GM12878 (cell line): ENCODE data around the gene FCGR1A. TPM values are rescaled to one million over a fixed set of nuclear protein-coding genes. Genes with fewer than 3 reads are reported as not detected.

Experiments
- polyA plus RNA-seq, 11 experiments: library from polyadenylated mRNA; depleted of rRNA in 4 of 11; unstranded in 6 of 11; stranded (reverse) in 5 of 11; fragments of >200 nt; fragmentation: Nextera tagmentation in 4 of 11; fragmentation: Illumina TruSeq in 1 of 11; extraction: Ambion mirVana in 4 of 11; extraction: Trizol in 1 of 11; gene quantifications; 1 replicate in 1 of 11; 2 replicates in 10 of 11; pipeline versions ENCODE4 v1.2.1 to v1.2.3, GENCODE V29; 2011 to 2016; ENCODE audit warnings: inconsistent platforms in 2 of 11, missing spikeins in 2 of 11, low read depth in 1 of 11
- total RNA-seq, 4 experiments: library from RNA; depleted of rRNA in 3 of 4; stranded (reverse); fragments of >200 nt in 3 of 4; fragmentation: Illumina TruSeq in 1 of 4; extraction: Trizol in 1 of 4; gene quantifications; 2 replicates each; pipeline versions ENCODE4 v1.2.1 to v1.2.3, GENCODE V29; 2013 to 2021

Gene FCGR1A
- total and polyA plus RNA-seq, 10 of the 15 experiments (the other 5 are each of a cell fraction or from before 2014, with no cell fraction given), result not detected

Other genes starting within 250 kb of the FCGR1A start
- gene PPIAL4C, start 198.8 kb upstream of the FCGR1A start, total RNA-seq (2014; rRNA removed), result not detected in 2 replicates
- gene PPIAL4C, start 198.8 kb upstream of the FCGR1A start, total RNA-seq (2014; rRNA removed; fragmentation: Illumina TruSeq; extraction: Trizol), result not detected in 2 replicates
- gene PPIAL4C, start 198.8 kb upstream of the FCGR1A start, total RNA-seq (2021), result 0.62 TPM in 1 of 2 replicates, not detected in the other
- gene PPIAL4C, start 198.8 kb upstream of the FCGR1A start, polyA plus RNA-seq (2011; rRNA removed), result not detected in 2 replicates
- not detected in 2 replicates for gene PPIAL4C, start 198.8 kb upstream of the FCGR1A start, polyA plus RNA-seq (2014; fragmentation: Illumina TruSeq; extraction: Trizol)
- not detected for gene PPIAL4C, start 198.8 kb upstream of the FCGR1A start, polyA plus RNA-seq (2014; fragmentation: Nextera tagmentation; extraction: Ambion mirVana)
- gene PPIAL4C, start 198.8 kb upstream of the FCGR1A start, polyA plus RNA-seq (2014; rRNA removed), result not detected in 2 replicates
- under 1 TPM; 0.44 to 0.53 TPM for gene PPIAL4C, start 198.8 kb upstream of the FCGR1A start, polyA plus RNA-seq (2016; fragmentation: Nextera tagmentation; extraction: Ambion mirVana)
- 11.7 and 16.0 TPM in 2 replicates for gene BOLA1, start 116.9 kb downstream of the FCGR1A start, total RNA-seq (2014; rRNA removed)
- gene BOLA1, start 116.9 kb downstream of the FCGR1A start, total RNA-seq (2014; rRNA removed; fragmentation: Illumina TruSeq; extraction: Trizol), result 7.0 and 7.5 TPM in 2 replicates
- 12.8 and 15.1 TPM in 2 replicates for gene BOLA1, start 116.9 kb downstream of the FCGR1A start, total RNA-seq (2021)
- 7.9 and 9.7 TPM in 2 replicates for gene BOLA1, start 116.9 kb downstream of the FCGR1A start, polyA plus RNA-seq (2011; rRNA removed)
- 4.6 and 5.4 TPM in 2 replicates for gene BOLA1, start 116.9 kb downstream of the FCGR1A start, polyA plus RNA-seq (2014; fragmentation: Illumina TruSeq; extraction: Trizol)
- gene BOLA1, start 116.9 kb downstream of the FCGR1A start, polyA plus RNA-seq (2014; fragmentation: Nextera tagmentation; extraction: Ambion mirVana), result 1 to 10 TPM in 1 of 2 experiments, under 1 TPM in 1; 0.74 to 4.3 TPM
- 18.7 and 19.7 TPM in 2 replicates for gene BOLA1, start 116.9 kb downstream of the FCGR1A start, polyA plus RNA-seq (2014; rRNA removed)
- 10 to 100 TPM; 14.8 to 18.3 TPM for gene BOLA1, start 116.9 kb downstream of the FCGR1A start, polyA plus RNA-seq (2016; fragmentation: Nextera tagmentation; extraction: Ambion mirVana)
- 6.3 and 8.0 TPM in 2 replicates for gene SV2A, start 135.2 kb downstream of the FCGR1A start, total RNA-seq (2014; rRNA removed)
- gene SV2A, start 135.2 kb downstream of the FCGR1A start, total RNA-seq (2014; rRNA removed; fragmentation: Illumina TruSeq; extraction: Trizol), result 5.3 and 6.0 TPM in 2 replicates
- 11.3 and 11.6 TPM in 2 replicates for gene SV2A, start 135.2 kb downstream of the FCGR1A start, total RNA-seq (2021)
- gene SV2A, start 135.2 kb downstream of the FCGR1A start, polyA plus RNA-seq (2011; rRNA removed), result 0.33 and 0.39 TPM in 2 replicates
- 7.3 and 8.4 TPM in 2 replicates for gene SV2A, start 135.2 kb downstream of the FCGR1A start, polyA plus RNA-seq (2014; fragmentation: Illumina TruSeq; extraction: Trizol)
- gene SV2A, start 135.2 kb downstream of the FCGR1A start, polyA plus RNA-seq (2014; fragmentation: Nextera tagmentation; extraction: Ambion mirVana), result 1 to 10 TPM in 1 of 2 experiments, under 1 TPM in 1; 0.89 to 2.3 TPM
- gene SV2A, start 135.2 kb downstream of the FCGR1A start, polyA plus RNA-seq (2014; rRNA removed), result 7.5 and 7.8 TPM in 2 replicates
- gene SV2A, start 135.2 kb downstream of the FCGR1A start, polyA plus RNA-seq (2016; fragmentation: Nextera tagmentation; extraction: Ambion mirVana), result 1 to 10 TPM; 4.5 to 5.6 TPM
- 9.4 and 13.2 TPM in 2 replicates for gene SF3B4, start 145.1 kb downstream of the FCGR1A start, total RNA-seq (2014; rRNA removed)
- 24.1 and 27.6 TPM in 2 replicates for gene SF3B4, start 145.1 kb downstream of the FCGR1A start, total RNA-seq (2014; rRNA removed; fragmentation: Illumina TruSeq; extraction: Trizol)
- 79.4 and 81.7 TPM in 2 replicates for gene SF3B4, start 145.1 kb downstream of the FCGR1A start, total RNA-seq (2021)
- 11.3 and 26.2 TPM in 2 replicates for gene SF3B4, start 145.1 kb downstream of the FCGR1A start, polyA plus RNA-seq (2011; rRNA removed)
- gene SF3B4, start 145.1 kb downstream of the FCGR1A start, polyA plus RNA-seq (2014; fragmentation: Illumina TruSeq; extraction: Trizol), result 81.8 and 83.5 TPM in 2 replicates
- 1 to 10 TPM; 1.9 to 6.9 TPM for gene SF3B4, start 145.1 kb downstream of the FCGR1A start, polyA plus RNA-seq (2014; fragmentation: Nextera tagmentation; extraction: Ambion mirVana)
- gene SF3B4, start 145.1 kb downstream of the FCGR1A start, polyA plus RNA-seq (2014; rRNA removed), result 27.4 and 35.7 TPM in 2 replicates
- gene SF3B4, start 145.1 kb downstream of the FCGR1A start, polyA plus RNA-seq (2016; fragmentation: Nextera tagmentation; extraction: Ambion mirVana), result 100 to 1,000 TPM; 140 to 146 TPM
- 0.51 and 0.71 TPM in 2 replicates for gene MTMR11, start 154.2 kb downstream of the FCGR1A start, total RNA-seq (2014; rRNA removed)
- 0.51 and 0.58 TPM in 2 replicates for gene MTMR11, start 154.2 kb downstream of the FCGR1A start, total RNA-seq (2014; rRNA removed; fragmentation: Illumina TruSeq; extraction: Trizol)
- gene MTMR11, start 154.2 kb downstream of the FCGR1A start, total RNA-seq (2021), result 0.45 and 1.1 TPM in 2 replicates
- 0.46 and 0.52 TPM in 2 replicates for gene MTMR11, start 154.2 kb downstream of the FCGR1A start, polyA plus RNA-seq (2011; rRNA removed)
- gene MTMR11, start 154.2 kb downstream of the FCGR1A start, polyA plus RNA-seq (2014; fragmentation: Illumina TruSeq; extraction: Trizol), result 0.97 and 1.5 TPM in 2 replicates
- under 1 TPM; 0.35 to 0.84 TPM for gene MTMR11, start 154.2 kb downstream of the FCGR1A start, polyA plus RNA-seq (2014; fragmentation: Nextera tagmentation; extraction: Ambion mirVana)
- gene MTMR11, start 154.2 kb downstream of the FCGR1A start, polyA plus RNA-seq (2014; rRNA removed), result 0.95 and 1.1 TPM in 2 replicates
- under 1 TPM; 0.70 to 0.77 TPM for gene MTMR11, start 154.2 kb downstream of the FCGR1A start, polyA plus RNA-seq (2016; fragmentation: Nextera tagmentation; extraction: Ambion mirVana)
- 8.4 and 8.7 TPM in 2 replicates for gene OTUD7B, start 228.0 kb downstream of the FCGR1A start, total RNA-seq (2014; rRNA removed)
- 9.2 and 9.9 TPM in 2 replicates for gene OTUD7B, start 228.0 kb downstream of the FCGR1A start, total RNA-seq (2014; rRNA removed; fragmentation: Illumina TruSeq; extraction: Trizol)
- gene OTUD7B, start 228.0 kb downstream of the FCGR1A start, total RNA-seq (2021), result 20.7 and 24.9 TPM in 2 replicates
- 4.3 and 7.4 TPM in 2 replicates for gene OTUD7B, start 228.0 kb downstream of the FCGR1A start, polyA plus RNA-seq (2011; rRNA removed)
- gene OTUD7B, start 228.0 kb downstream of the FCGR1A start, polyA plus RNA-seq (2014; fragmentation: Illumina TruSeq; extraction: Trizol), result 8.2 and 10.7 TPM in 2 replicates
- gene OTUD7B, start 228.0 kb downstream of the FCGR1A start, polyA plus RNA-seq (2014; fragmentation: Nextera tagmentation; extraction: Ambion mirVana), result 1 to 10 TPM; 1.7 to 1.8 TPM
- gene OTUD7B, start 228.0 kb downstream of the FCGR1A start, polyA plus RNA-seq (2014; rRNA removed), result 5.8 and 5.9 TPM in 2 replicates
- 1 to 10 TPM; 1.7 to 2.3 TPM for gene OTUD7B, start 228.0 kb downstream of the FCGR1A start, polyA plus RNA-seq (2016; fragmentation: Nextera tagmentation; extraction: Ambion mirVana)